Hepatocyte (in vitro differentiated cells): ENCODE measurements around the gene TAB3.

Source experiments
- CTCF ChIP-seq: fragments of 200-600 bp; sonication (generic); IDR thresholded peaks from 2 replicates; pipeline ENCODE4 v1.5.1; 2016; ENCODE audit warnings: antibody characterized with exemption, mild to moderate bottlenecking; ENCODE audit not compliant: poor library complexity
- EZH2 ChIP-seq: fragments of 200-600 bp; sonication (generic); IDR thresholded peaks from 2 replicates; pipeline ENCODE4 v1.6.1; 2016; ENCODE audit warnings: antibody characterized with exemption, mild to moderate bottlenecking, borderline replicate concordance

- no peak for TF ChIP-seq CTCF
- TF ChIP-seq EZH2, result no peak
Observed at GRCh38 chrX:30875957-30876356, 13.1 kb downstream of the TAB3 start.
